ENCODE measurements around the gene CTBP1. TPM values are rescaled to one million over a fixed set of nuclear protein-coding genes. Genes with fewer than 3 reads are reported as not detected.

The CTBP1 gene
- total and polyA plus RNA-seq, 9 of the 15 experiments (the other 6 are each of a cell fraction or from before 2014, with no cell fraction given) = 14.5 to 162 (median 68.2) TPM

- TF ChIP-seq RHOXF2B (CRISPR knock-in tag; conservative IDR thresholded peaks at IDR 0.05) = no peak
- TF ChIP-seq, protein P1, sequence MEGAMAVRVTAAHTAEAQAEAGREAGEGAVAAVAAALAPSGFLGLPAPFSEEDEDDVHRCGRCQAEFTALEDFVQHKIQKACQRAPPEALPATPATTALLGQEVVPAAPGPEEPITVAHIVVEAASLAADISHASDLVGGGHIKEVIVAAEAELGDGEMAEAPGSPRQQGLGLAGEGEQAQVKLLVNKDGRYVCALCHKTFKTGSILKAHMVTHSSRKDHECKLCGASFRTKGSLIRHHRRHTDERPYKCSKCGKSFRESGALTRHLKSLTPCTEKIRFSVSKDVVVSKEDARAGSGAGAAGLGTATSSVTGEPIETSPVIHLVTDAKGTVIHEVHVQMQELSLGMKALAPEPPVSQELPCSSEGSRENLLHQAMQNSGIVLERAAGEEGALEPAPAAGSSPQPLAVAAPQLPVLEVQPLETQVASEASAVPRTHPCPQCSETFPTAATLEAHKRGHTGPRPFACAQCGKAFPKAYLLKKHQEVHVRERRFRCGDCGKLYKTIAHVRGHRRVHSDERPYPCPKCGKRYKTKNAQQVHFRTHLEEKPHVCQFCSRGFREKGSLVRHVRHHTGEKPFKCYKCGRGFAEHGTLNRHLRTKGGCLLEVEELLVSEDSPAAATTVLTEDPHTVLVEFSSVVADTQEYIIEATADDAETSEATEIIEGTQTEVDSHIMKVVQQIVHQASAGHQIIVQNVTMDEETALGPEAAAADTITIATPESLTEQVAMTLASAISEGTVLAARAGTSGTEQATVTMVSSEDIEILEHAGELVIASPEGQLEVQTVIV (CRISPR knock-in tag; IDR thresholded peaks at IDR 0.05; ENCODE audit: borderline replicate concordance) = no peak
- no peak for TF ChIP-seq KDM1A (IDR thresholded peaks at IDR 0.05)
- TF ChIP-seq MCM3 (IDR thresholded peaks at IDR 0.05) = no peak
- no peak for TF ChIP-seq FOXM1 (IDR thresholded peaks at IDR 0.05; ENCODE audit: low read depth)
- TF ChIP-seq FOXM1 (CRISPR knock-in tag; IDR thresholded peaks at IDR 0.05; ENCODE audit: low read depth) = no peak
- 0 out of 2 replicates have a peak, but pooled peaks have one; percentile 25 for TF ChIP-seq ZBTB40 (IDR thresholded peaks at IDR 0.05)
- TF ChIP-seq ZBTB40 (CRISPR knock-in tag; IDR thresholded peaks at IDR 0.05) = no peak
- TF ChIP-seq DLX4 (CRISPR knock-in tag; IDR thresholded peaks at IDR 0.05) = no peak
- no peak for TF ChIP-seq FOXJ3 (CRISPR knock-in tag; IDR thresholded peaks at IDR 0.05)
- TF ChIP-seq ARHGAP35 (IDR thresholded peaks at IDR 0.05; ENCODE audit: partially characterized antibody) = no peak
- TF ChIP-seq, protein P2, sequence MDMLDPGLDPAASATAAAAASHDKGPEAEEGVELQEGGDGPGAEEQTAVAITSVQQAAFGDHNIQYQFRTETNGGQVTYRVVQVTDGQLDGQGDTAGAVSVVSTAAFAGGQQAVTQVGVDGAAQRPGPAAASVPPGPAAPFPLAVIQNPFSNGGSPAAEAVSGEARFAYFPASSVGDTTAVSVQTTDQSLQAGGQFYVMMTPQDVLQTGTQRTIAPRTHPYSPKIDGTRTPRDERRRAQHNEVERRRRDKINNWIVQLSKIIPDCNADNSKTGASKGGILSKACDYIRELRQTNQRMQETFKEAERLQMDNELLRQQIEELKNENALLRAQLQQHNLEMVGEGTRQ (CRISPR knock-in tag; IDR thresholded peaks at IDR 0.05) = no peak
- TF ChIP-seq SNRNP70 (optimal IDR thresholded peaks at IDR 0.05; ENCODE audit: low read depth, low read length) = no peak
- TF ChIP-seq FOXA1 (IDR thresholded peaks at IDR 0.05; ENCODE audit: borderline replicate concordance) = no peak
Measured at GRCh38 chr4:1167244-1167949, 81.5 kb downstream of the CTBP1 start (continued).

All from K562 (cell line).